CD14-positive monocyte (primary cell): ENCODE data around the gene POMT1. TPM values are rescaled to one million over a fixed set of nuclear protein-coding genes. Genes with fewer than 3 reads are reported as not detected.

Source experiments
- DNase-seq, 3 donors: peaks; one replicate each; pipeline ENCODE4 v3.0.0-alpha.2; 2011 to 2022
- H2AFZ ChIP-seq: 2 replicates; pipeline ENCODE4 v1.6.0; 2012; ENCODE audit warnings: mild to moderate bottlenecking, low read depth, low read length, inconsistent platforms; ENCODE audit not compliant: insufficient read depth, poor library complexity, severe bottlenecking
- H3K27ac ChIP-seq, 2 donors: 1 replicate in 1 of 2; 2 replicates in 1 of 2; pipeline ENCODE4 v1.5.1; 2012 to 2013; ENCODE audit warnings: low read length in 2 of 2, control low read depth in 1 of 2, inconsistent platforms in 1 of 2, low read depth in 1 of 2, mild to moderate bottlenecking in 1 of 2
- H3K27me3 ChIP-seq, 2 donors: one replicate each; pipeline versions ENCODE4 v1.6.0 to v1.6.1; 2011 to 2013; ENCODE audit warnings: low read length in 2 of 2; ENCODE audit not compliant: control insufficient read depth in 2 of 2, insufficient read depth in 2 of 2
- H3K36me3 ChIP-seq, 2 donors: replicated peaks in 1 of 2; 1 replicate in 1 of 2; 2 replicates in 1 of 2; pipeline versions ENCODE4 v1.5.1 to v1.6.1; 2012 to 2013; ENCODE audit warnings: low read length in 2 of 2, control low read depth in 1 of 2, inconsistent platforms in 1 of 2, mild to moderate bottlenecking in 1 of 2; ENCODE audit not compliant: insufficient read depth in 2 of 2, control insufficient read depth in 1 of 2
- H3K4me1 ChIP-seq, 2 donors: 1 replicate in 1 of 2; 2 replicates in 1 of 2; pipeline versions ENCODE4 v1.5.1 to v1.6.1; 2012 to 2013; ENCODE audit warnings: low read length in 2 of 2, control low read depth in 1 of 2, inconsistent platforms in 1 of 2, mild to moderate bottlenecking in 1 of 2, moderate library complexity in 1 of 2; ENCODE audit not compliant: insufficient read depth in 2 of 2, control insufficient read depth in 1 of 2
- H3K4me2 ChIP-seq: replicated peaks from 2 replicates; pipeline ENCODE3; 2012; ENCODE audit warnings: low read length, moderate library complexity, mild to moderate bottlenecking; ENCODE audit not compliant: poor library complexity, severe bottlenecking; ENCODE audit errors: extremely low read depth
- H3K4me3 ChIP-seq, 3 experiments: fragments of 200-600 bp in 1 of 3; sonication (generic) in 1 of 3; replicated peaks in 1 of 3; 1 replicate in 2 of 3; 2 replicates in 1 of 3; pipeline ENCODE4 v1.5.1; 2011 to 2013; ENCODE audit warnings: low read length in 3 of 3, mild to moderate bottlenecking in 3 of 3, control low read depth in 2 of 3, low read depth in 2 of 3, inconsistent platforms in 1 of 3, moderate library complexity in 1 of 3
- H3K79me2 ChIP-seq: 2 replicates; pipeline ENCODE4 v1.6.0; 2012; ENCODE audit warnings: mild to moderate bottlenecking, control low read depth, inconsistent platforms, low read length, moderate library complexity; ENCODE audit not compliant: insufficient read depth
- H3K9ac ChIP-seq: 2 replicates; pipeline ENCODE4 v1.6.0; 2017; ENCODE audit warnings: low read length, mild to moderate bottlenecking; ENCODE audit not compliant: insufficient read depth, poor library complexity, severe bottlenecking
- H3K9me3 ChIP-seq, 2 donors: replicated peaks in 1 of 2; 1 replicate in 1 of 2; 2 replicates in 1 of 2; pipeline versions ENCODE4 v1.5.1 to v1.6.1; 2012 to 2013; ENCODE audit warnings: low read length in 2 of 2, control low read depth in 1 of 2; ENCODE audit not compliant: control insufficient read depth in 1 of 2, insufficient read depth in 1 of 2
- H4K20me1 ChIP-seq: 2 replicates; pipeline ENCODE4 v1.6.0; 2012; ENCODE audit warnings: mild to moderate bottlenecking, low read length, control low read depth, moderate library complexity; ENCODE audit not compliant: insufficient read depth
- H3K27ac Mint-ChIP-seq, 7 donors: one replicate each; pipeline ENCODE4 v1.8.0; 2020; ENCODE audit warnings: mild to moderate bottlenecking in 7 of 7, mixed read lengths in 7 of 7, moderate library complexity in 6 of 7, inconsistent platforms in 2 of 7
- H3K27me3 Mint-ChIP-seq, 3 donors: one replicate each; pipeline ENCODE4 v1.8.0; 2021 to 2022; ENCODE audit warnings: low read depth in 3 of 3, mild to moderate bottlenecking in 3 of 3, mixed read lengths in 3 of 3, moderate library complexity in 3 of 3, inconsistent platforms in 1 of 3
- H3K36me3 Mint-ChIP-seq, 2 donors: one replicate each; pipeline ENCODE4 v1.8.0; 2020; ENCODE audit warnings: mixed read lengths in 2 of 2, inconsistent platforms in 1 of 2, mild to moderate bottlenecking in 1 of 2
- H3K4me1 Mint-ChIP-seq: one replicate; pipeline ENCODE4 v1.8.0; 2020; ENCODE audit warnings: mild to moderate bottlenecking, mixed read lengths
- H3K4me3 Mint-ChIP-seq, 2 donors: one replicate each; pipeline ENCODE4 v1.8.0; 2020; ENCODE audit warnings: mild to moderate bottlenecking in 2 of 2, mixed read lengths in 2 of 2, moderate library complexity in 1 of 2
- H3K9me3 Mint-ChIP-seq, 7 donors: one replicate each; pipeline ENCODE4 v1.8.0; 2020 to 2022; ENCODE audit warnings: mixed read lengths in 7 of 7, mild to moderate bottlenecking in 6 of 7, moderate library complexity in 6 of 7, inconsistent platforms in 2 of 7
- CTCF ChIP-seq: fragments of 200-600 bp; IDR thresholded peaks from one replicate; pipeline ENCODE4 v1.8.0; 2022; ENCODE audit warnings: antibody characterized with exemption, mild to moderate bottlenecking
- WGBS: methylation state at CpG from one replicate; pipeline ENCODE4 v1.1.5; 2013; ENCODE audit warnings: missing lambda C conversion rate; ENCODE audit not compliant: insufficient coverage; 5-methylcytosine and 5-hydroxymethylcytosine counted together
- intact Hi-C, 2 donors: fragments of 100-400 bp; cut with micrococcal nuclease; formaldehyde crosslinking; loops; one replicate each; pipeline versions ENCODE4 v1.15.0 to v1.15.1; 2023
- polyA plus RNA-seq, 3 donors: library from polyadenylated mRNA; depleted of rRNA in 1 of 3; unstranded in 2 of 3; stranded (reverse) in 1 of 3; fragments of 300-500 nt in 2 of 3; fragments of >200 nt in 1 of 3; fragmentation: Illumina TruSeq in 2 of 3; gene quantifications; 1 replicate in 2 of 3; 2 replicates in 1 of 3; pipeline ENCODE4 v1.2.3, GENCODE V29; 2012 to 2021

The POMT1 gene
- polyA plus RNA-seq, 3 donors: 5.9 to 22.3 (median 7.5) TPM

- Mint-ChIP-seq H3K27me3 (no peaks in the 10 kb centered on the region), H3K27ac (peak overlapping the region in 4 of 7 donors; percentile 12 to 41 (median 30)), H3K36me3 (peaks cover 78 to 90% of the 10 kb centered on the region in 2 donors), H3K9me3 (peaks cover 0 to 3% (median 0%) of the 10 kb centered on the region in 7 donors), H3K4me3 (no peak overlapping the region), H3K4me1 (no peaks in the 10 kb centered on the region)
- peak overlapping the region in 1 of 2 donors; percentile 15 for H3K27ac ChIP-seq
- no peaks in the 10 kb centered on the region for H3K9me3 ChIP-seq
- WGBS: 96% methylated on average over 7 of the region's 10 CpGs
- DNase-seq: no peak
- no peak for TF ChIP-seq CTCF
- H3K36me3 ChIP-seq: peaks cover 71 to 98% of the 10 kb centered on the region in 2 donors
- H3K27me3 ChIP-seq: no peaks in the 10 kb centered on the region
- no peaks in the 10 kb centered on the region for H3K4me1 ChIP-seq
- H3K4me3 ChIP-seq: no peak overlapping the region
- peaks cover 38% of the 10 kb centered on the region for H4K20me1 ChIP-seq
- H3K9ac ChIP-seq: no peak overlapping the region
- intact Hi-C loops: no loop called here
- no peak overlapping the region for H2AFZ ChIP-seq
- no peak overlapping the region for H3K4me2 ChIP-seq
- peaks cover 22% of the 10 kb centered on the region for H3K79me2 ChIP-seq
These were observed 45.0 kb upstream of the POMT1 start for GRCh38 chr9:131457746-131458145.

- no peak for DNase-seq
- peaks cover 79 to 92% of the 10 kb centered on the region in 2 donors for H3K36me3 Mint-ChIP-seq
- H3K9ac ChIP-seq: no peak overlapping the region
- peak overlapping the region in 2 of 7 donors; percentile 0 to 82 for H3K27ac Mint-ChIP-seq
- peaks cover 0 to 3% (median 0%) of the 10 kb centered on the region in 7 donors for H3K9me3 Mint-ChIP-seq
- H3K36me3 ChIP-seq: peaks cover 75 to 99% of the 10 kb centered on the region in 2 donors
- TF ChIP-seq CTCF: no peak
- no peak overlapping the region for H3K4me3 ChIP-seq
- no peak overlapping the region for H2AFZ ChIP-seq
- no peaks in the 10 kb centered on the region for H3K27me3 ChIP-seq
- peaks cover under 1% of the 10 kb centered on the region for H3K4me1 Mint-ChIP-seq
- WGBS: 95% methylated on average over 10 of the region's 10 CpGs
- no peak overlapping the region for H3K4me3 Mint-ChIP-seq
- H4K20me1 ChIP-seq: peaks cover 44% of the 10 kb centered on the region
- H3K79me2 ChIP-seq: peaks cover 13% of the 10 kb centered on the region
- no peak overlapping the region for H3K27ac ChIP-seq
- intact Hi-C loops: no loop called here
- H3K27me3 Mint-ChIP-seq: no peaks in the 10 kb centered on the region
- no peaks in the 10 kb centered on the region for H3K9me3 ChIP-seq
- no peaks in the 10 kb centered on the region for H3K4me1 ChIP-seq
- H3K4me2 ChIP-seq: no peak overlapping the region
These were observed 43.7 kb upstream of the POMT1 start for GRCh38 chr9:131459056-131459455.
